ENCODE measurements around the gene COL4A2.

GRCh38 chr13:110486061-110486715, 179.1 kb downstream of the COL4A2 start:
- TF ChIP-seq CTCF (IDR thresholded peaks at IDR 0.05) (no peak), POLR2A (IDR thresholded peaks at IDR 0.05) (no peak)

Measured in right lobe of liver (tissue), 4 donors.